K562 (cell line): ENCODE data around the gene CLGN. TPM values are rescaled to one million over a fixed set of nuclear protein-coding genes. Genes with fewer than 3 reads are reported as not detected.
A peak's percentile ranks its signal among the peaks of the same experiment; 100 is the strongest.

Experiments
- ATAC-seq: fragments of 200-7000 bp; cut with Tn5 transposase; 3 replicates; pipeline ENCODE4 v1.9.1; 2020; ENCODE audit warnings: moderate library complexity
- BruUV-seq: library from RNA; stranded (reverse); fragments of 400-500 nt; replicated peaks from 2 replicates; lab custom pipeline; 2021; lab: Mats Ljungman, UMichigan
- CTCF ChIA-PET: fragments of 300-600 bp; formaldehyde crosslinking; extraction: SDS; loops from one replicate; lab custom pipeline; 2021; ENCODE audit warnings: low intra/inter-chr PET ratio; lab: Yijun Ruan, JAX
- POLR2A ChIA-PET: fragments of 300-600, 350-650 bp; sonication (Branson Sonifier 250); formaldehyde crosslinking; extraction: SDS; loops from one replicate; lab custom pipeline; 2021; ENCODE audit warnings: antibody characterized with exemption, inconsistent platforms; lab: Yijun Ruan, JAX
- DNase-seq, 4 experiments: peaks; one replicate each; pipeline versions ENCODE4 v3.0.0 to v3.0.0-alpha.2; 2011 to 2018; ENCODE audit warnings: low spot score in 3 of 4, mixed read lengths in 3 of 4; ENCODE audit errors: extremely low read depth in 1 of 4
- FAIRE-seq: peaks from 2 replicates; lab custom pipeline; 2011; peaks lifted over from hg19 to GRCh38; lab: Jason Lieb, UNC
- H2AFZ ChIP-seq: 2 replicates; pipeline ENCODE4 v1.6.0; 2011; ENCODE audit warnings: low read depth, low read length, control low read depth, inconsistent platforms
- H3K27ac ChIP-seq: fragments of 200-600 bp; 3 replicates; pipeline ENCODE4 v1.8.0; 2011; ENCODE audit warnings: low read depth, mild to moderate bottlenecking, control low read depth, inconsistent platforms, low read length, moderate library complexity, mixed read lengths; ENCODE audit errors: extremely low read depth
- H3K27me3 ChIP-seq, 2 experiments: fragments of 300-600 bp in 1 of 2; 2 replicates in 1 of 2; 3 replicates in 1 of 2; pipeline versions ENCODE4 v1.6.0 to v1.8.0; 2011; ENCODE audit warnings: inconsistent platforms in 2 of 2, low read length in 2 of 2, mild to moderate bottlenecking in 1 of 2, mixed read lengths in 1 of 2, moderate library complexity in 1 of 2; ENCODE audit not compliant: control insufficient read depth in 2 of 2, insufficient read depth in 2 of 2
- H3K36me3 ChIP-seq: fragments of 300-600 bp; 3 replicates; pipeline ENCODE4 v1.8.0; 2011; ENCODE audit warnings: mild to moderate bottlenecking, low read length, inconsistent platforms; ENCODE audit not compliant: control insufficient read depth, insufficient read depth
- H3K4me1 ChIP-seq, 2 experiments: fragments of 200-600 bp in 1 of 2; replicated peaks in 1 of 2; 2 replicates in 1 of 2; 3 replicates in 1 of 2; pipeline versions ENCODE4 v1.5.1 to v1.8.0; 2011; ENCODE audit warnings: inconsistent platforms in 2 of 2, low read length in 2 of 2, mild to moderate bottlenecking in 1 of 2, mixed read lengths in 1 of 2, moderate library complexity in 1 of 2; ENCODE audit not compliant: control insufficient read depth in 2 of 2, insufficient read depth in 2 of 2
- H3K4me2 ChIP-seq: 2 replicates; pipeline ENCODE4 v1.6.1; 2011; ENCODE audit warnings: low read length, control low read depth, inconsistent platforms, mixed read lengths; ENCODE audit not compliant: insufficient read depth
- H3K4me3 ChIP-seq: fragments of 200-600 bp; sonication (generic), shearing (Covaris generic); 2 replicates; pipeline ENCODE4 v1.5.1; 2016; ENCODE audit warnings: control low read depth, inconsistent platforms
- H3K79me2 ChIP-seq: fragments of 200-600 bp; 3 replicates; pipeline ENCODE4 v1.8.0; 2011; ENCODE audit warnings: low read length, inconsistent platforms; ENCODE audit not compliant: control insufficient read depth, insufficient read depth
- H3K9ac ChIP-seq, 2 experiments: 2 replicates each; pipeline versions ENCODE4 v1.6.0 to v1.6.1; 2011; ENCODE audit warnings: low read depth in 2 of 2, low read length in 2 of 2, control low read depth in 1 of 2, inconsistent platforms in 1 of 2, mild to moderate bottlenecking in 1 of 2, mixed read lengths in 1 of 2; ENCODE audit not compliant: insufficient read depth in 1 of 2
- H3K9me1 ChIP-seq: one replicate; pipeline ENCODE4 v1.6.0; 2011; ENCODE audit warnings: inconsistent platforms, mild to moderate bottlenecking, low read length, moderate library complexity; ENCODE audit not compliant: control insufficient read depth, insufficient read depth
- H3K9me3 ChIP-seq: replicated peaks from 2 replicates; pipeline ENCODE4 v1.5.1; 2011; ENCODE audit warnings: low read depth, low read length, inconsistent platforms; ENCODE audit not compliant: control insufficient read depth, insufficient read depth
- H4K20me1 ChIP-seq: replicated peaks from 2 replicates; pipeline ENCODE4 v1.6.1; 2011; ENCODE audit warnings: low read length, inconsistent platforms, mixed read lengths; ENCODE audit not compliant: control insufficient read depth, insufficient read depth
- CBX2 ChIP-seq: fragments of 200-600 bp; sonication (generic); IDR thresholded peaks from one replicate; pipeline ENCODE4 v1.6.1; 2012; ENCODE audit warnings: mild to moderate bottlenecking, low read length, inconsistent platforms; ENCODE audit not compliant: insufficient read depth, poor library complexity, severe bottlenecking
- CEBPZ ChIP-seq: fragments of 150-350 bp; IDR thresholded peaks from 2 replicates; pipeline ENCODE4 v1.6.1; 2014; ENCODE audit warnings: low read depth, mild to moderate bottlenecking, low read length, borderline replicate concordance
- ELF4 ChIP-seq: fragments of 450-650 bp; formaldehyde crosslinking; IDR thresholded peaks from 2 replicates; pipeline ENCODE4 v1.4.0; 2022; ENCODE audit warnings: missing genetic modification characterization
- ESRRA ChIP-seq: fragments of 450-650 bp; IDR thresholded peaks from 2 replicates; pipeline ENCODE4 v1.6.1; 2014; ENCODE audit warnings: low read depth, mild to moderate bottlenecking, moderate library complexity, borderline replicate concordance
- HNRNPK ChIP-seq: fragments of 200-400 bp; formaldehyde crosslinking; IDR thresholded peaks from one replicate; pipeline ENCODE4 v1.6.1; 2018; ENCODE audit warnings: mild to moderate bottlenecking, low read depth, low read length; ENCODE audit not compliant: poor library complexity, severe bottlenecking
- IRF9 ChIP-seq: fragments of 450-650 bp; IDR thresholded peaks from 2 replicates; pipeline ENCODE4 v1.6.1; 2016; ENCODE audit warnings: missing biosample characterization, missing genetic modification characterization
- NBN ChIP-seq: fragments of 450-650 bp; IDR thresholded peaks from 2 replicates; pipeline ENCODE4 v1.6.1; 2016; ENCODE audit warnings: low read depth, mild to moderate bottlenecking
- POLR2B ChIP-seq: fragments of 450-650 bp; IDR thresholded peaks from 2 replicates; pipeline ENCODE4 v1.6.1; 2018; ENCODE audit warnings: low read depth; ENCODE audit not compliant: partially characterized antibody
- POLR2H ChIP-seq: IDR thresholded peaks from 2 replicates; pipeline ENCODE4 v1.6.1; 2016; ENCODE audit warnings: missing genetic modification characterization, low read depth, mild to moderate bottlenecking, control low read depth, missing compliant biosample characterization, moderate library complexity
- PTTG1 ChIP-seq: fragments of 450-650 bp; IDR thresholded peaks from 2 replicates; pipeline ENCODE4 v1.6.1; 2016; ENCODE audit warnings: low read depth, mild to moderate bottlenecking, missing genetic modification characterization, missing compliant biosample characterization
- TAF7 ChIP-seq: fragments of 450-650 bp; IDR thresholded peaks from 2 replicates; pipeline ENCODE4 v1.6.1; 2016; ENCODE audit warnings: missing genetic modification characterization, missing compliant biosample characterization
- TBL1XR1 ChIP-seq, 2 experiments: IDR thresholded peaks; 2 replicates each; pipeline ENCODE4 v1.6.1; 2012; ENCODE audit warnings: improper control_type of control experiment in 2 of 2, low read length in 2 of 2, mild to moderate bottlenecking in 1 of 2
- YY1 ChIP-seq, 3 experiments: IDR thresholded peaks; 2 replicates each; pipeline ENCODE4 v1.6.1; 2011; ENCODE audit warnings: low read length in 2 of 3, mild to moderate bottlenecking in 2 of 3, moderate library complexity in 2 of 3, borderline replicate concordance in 1 of 3, control low read depth in 1 of 3, low read depth in 1 of 3; ENCODE audit not compliant: insufficient read depth in 3 of 3, insufficient replicate concordance in 2 of 3, control insufficient read depth in 1 of 3, insufficient read length in 1 of 3; ENCODE audit errors: extremely low read depth in 1 of 3
- ZNF282 ChIP-seq: sonication (generic); formaldehyde crosslinking; IDR thresholded peaks from 2 replicates; pipeline ENCODE4 v1.8.1; 2023; ENCODE audit warnings: missing genetic modification reagents
- ZNF436 ChIP-seq: fragments of 250-450, 450-650 bp; sonication (Bioruptor Pico); formaldehyde crosslinking; IDR thresholded peaks from 2 replicates; pipeline ENCODE4 v1.7.0; 2020; ENCODE audit warnings: mild to moderate bottlenecking
- ZNF830 ChIP-seq: fragments of 250-450 bp; sonication (Bioruptor Pico); IDR thresholded peaks from 2 replicates; pipeline ENCODE4 v1.5.0; 2021; ENCODE audit warnings: mild to moderate bottlenecking
- WGBS: fragments of 100-300 bp; shearing (Covaris generic); methylation state at CpG from one replicate; pipeline ENCODE4 v1.1.6; 2016; ENCODE audit warnings: low coverage, mixed read lengths; ENCODE audit not compliant: insufficient coverage; ENCODE audit errors: missing lambda C conversion rate; 5-methylcytosine and 5-hydroxymethylcytosine counted together
- in situ Hi-C: fragments of 300-500 bp; cut with MboI; formaldehyde crosslinking; loops from 4 replicates; pipeline ENCODE4 v1.15.0; 2018; ENCODE audit warnings: inconsistent platforms, mixed read lengths
- intact Hi-C: fragments of 100-400 bp; cut with micrococcal nuclease; formaldehyde crosslinking; loops from 2 replicates; pipeline ENCODE4 v1.14.2; 2022
- polyA plus RNA-seq, 8 experiments: library from polyadenylated mRNA; depleted of rRNA in 4 of 8; stranded (reverse) in 5 of 8; unstranded in 3 of 8; fragments of >200 nt; fragmentation: Nextera tagmentation in 2 of 8; fragmentation: Illumina TruSeq in 1 of 8; extraction: Ambion mirVana in 2 of 8; extraction: Trizol in 1 of 8; gene quantifications; 2 replicates each; pipeline versions ENCODE4 v1.2.1 to v1.2.3, GENCODE V29; 2011 to 2014; ENCODE audit warnings: inconsistent platforms in 1 of 8, missing spikeins in 1 of 8
- total RNA-seq, 7 experiments: library from RNA; depleted of rRNA in 6 of 7; stranded (reverse); fragments of >200 nt in 6 of 7; fragmentation: Illumina TruSeq in 2 of 7; extraction: Trizol in 2 of 7; gene quantifications; 2 replicates each; pipeline versions ENCODE4 v1.2.1 to v1.2.3, GENCODE V29; 2011 to 2021; ENCODE audit warnings: low replicate concordance in 1 of 7

CLGN gene
- total and polyA plus RNA-seq, 9 of the 15 experiments (the other 6 are each of a cell fraction or from before 2014, with no cell fraction given) = 0.22 to 3.6 (median 2.7) TPM

GRCh38 chr4:140372751-140373327 is 54.6 kb downstream of the CLGN start (continued):
- TF ChIP-seq TAF7 (tag) (0 out of 2 replicates have a peak, but pooled peaks have one; percentile 15), YY1 (IDR thresholded peaks at IDR 0.05; ENCODE audit: borderline replicate concordance in 1 of 3, control insufficient read depth in 1 of 3, extremely low read depth in 1 of 3, insufficient read depth in 3 of 3, insufficient read length in 1 of 3, insufficient replicate concordance in 2 of 3, low read depth in 1 of 3, low read length in 2 of 3) (peak in 1 of 3 experiments; percentile 8), ESRRA (peak; percentile 54; the same call in 1 of the 2 replicates), POLR2B (peak; percentile 83), POLR2H (0 out of 2 replicates have a peak, but pooled peaks have one; percentile 24), PTTG1 (tag) (no peak), ZNF830 (CRISPR knock-in tag) (no peak), NBN (0 out of 2 replicates have a peak, but pooled peaks have one; percentile 43)
- TF ChIP-seq, all 486 proteins: peak for 16

GRCh38 chr4:140368686-140369085 is 58.8 kb downstream of the CLGN start:
- WGBS = 21% methylated on average over 3 of the region's 3 CpGs
- ChIA-PET POLR2A (interaction anchor here (0.7 kb wide), 1 partner anchor 32 kb away, joined by 3 read pairs; no protein-coding TSS in a partner anchor), CTCF (no interaction called here)
- Histone ChIP-seq H3K9me1 (no peaks in the 10 kb centered on the region), H3K9me3 (no peaks in the 10 kb centered on the region), H3K36me3 (no peaks in the 10 kb centered on the region), H3K4me1 (peaks cover 0 to 3% of the 10 kb centered on the region in 2 experiments; a peak in 2 of 5 replicates), H3K9ac (no peak overlapping the region), H3K27ac (no peak overlapping the region), H3K4me3 (no peak overlapping the region), H2AFZ (no peak overlapping the region), H3K4me2 (peak overlapping the region; percentile 10; the same call in 1 of the 2 replicates), H4K20me1 (no peaks in the 10 kb centered on the region), H3K79me2 (peaks cover 2% of the 10 kb centered on the region), H3K27me3 (no peaks in the 10 kb centered on the region)
- DNase-seq = peak in 1 of 4 experiments; percentile 16
- no TSS peak for BruUV-seq
- in situ Hi-C loops = loop anchor here (25.0 kb wide), 1 partner anchor 494 kb away; no protein-coding TSS in a partner anchor
- no peak for ATAC-seq
- intact Hi-C loops = no loop called here
- no peak for FAIRE-seq
- no peak for TF ChIP-seq HNRNPK
- no peak for TF ChIP-seq ZNF282 (CRISPR knock-in tag)
- TF ChIP-seq TBL1XR1 (IDR thresholded peaks at IDR 0.05; ENCODE audit: low read length in 2 of 2) = no peak
- TF ChIP-seq CBX2 = no peak
- no peak for TF ChIP-seq IRF9 (tag)
- TF ChIP-seq ELF4 (CRISPR knock-in tag) = no peak
- no peak for TF ChIP-seq ZNF436 (CRISPR knock-in tag)
- TF ChIP-seq CEBPZ = no peak
